G401.6 (cell line): ENCODE data around the gene KDM4D.
"Not testable (repeated sequence)": the region's sequence is repeated elsewhere in the genome, so short reads cannot be mapped to it uniquely, and the experiment has no call there.

ENCODE experiments used
- FAIRE-seq: peaks from 2 replicates; lab custom pipeline; 2012; peaks lifted over from hg19 to GRCh38; lab: Jason Lieb, UNC

Gene KDM4D

GRCh38 chr11:94973099-94973968, at the start of gene KDM4D, which contains the start of gene CWC15:
TSS of gene KDM4D (plus strand) at chr11:94973709. CDS start at chr11:94997373, 23,664 bp downstream.
TSS of gene CWC15 (minus strand) at chr11:94973556. CDS start at chr11:94972185, 1,371 bp downstream.
- peak; percentile 98 for FAIRE-seq

- FAIRE-seq = no peak
These were observed 49.3 kb upstream of the KDM4D start for GRCh38 chr11:94924171-94924572.

GRCh38 chr11:94924612-94925011, 48.9 kb upstream of the KDM4D start:
- FAIRE-seq = no peak

GRCh38 chr11:94925422-94926270, 47.9 kb upstream of the KDM4D start:
- no peak for FAIRE-seq

GRCh38 chr11:94926271-94926625, 47.3 kb upstream of the KDM4D start:
- FAIRE-seq = no peak

GRCh38 chr11:94926698-94927237, 46.7 kb upstream of the KDM4D start:
- no peak for FAIRE-seq

GRCh38 chr11:94928117-94928990, 45.2 kb upstream of the KDM4D start:
- FAIRE-seq = no peak

- FAIRE-seq = not testable (repeated sequence)
These were observed 41.4 kb upstream of the KDM4D start for GRCh38 chr11:94932072-94932471.

- FAIRE-seq = no peak
These were observed 41.0 kb upstream of the KDM4D start for GRCh38 chr11:94932503-94932902.

- FAIRE-seq = no peak
These were observed 40.0 kb upstream of the KDM4D start for GRCh38 chr11:94933223-94934130.

- FAIRE-seq = no peak
These were observed 39.1 kb upstream of the KDM4D start for GRCh38 chr11:94934362-94934761.

GRCh38 chr11:94934846-94935245, 38.7 kb upstream of the KDM4D start:
- FAIRE-seq = no peak

- no peak for FAIRE-seq
These were observed 35.1 kb upstream of the KDM4D start for GRCh38 chr11:94938095-94939055.

- no peak for FAIRE-seq
These were observed 34.2 kb upstream of the KDM4D start for GRCh38 chr11:94939346-94939745.

GRCh38 chr11:94941131-94941530, 32.4 kb upstream of the KDM4D start:
- FAIRE-seq = no peak

GRCh38 chr11:94946812-94947211, 26.7 kb upstream of the KDM4D start:
- FAIRE-seq = no peak

GRCh38 chr11:94948070-94948617, 25.4 kb upstream of the KDM4D start:
- no peak for FAIRE-seq

- no peak for FAIRE-seq
These were observed 18.8 kb upstream of the KDM4D start for GRCh38 chr11:94954753-94955152.

- FAIRE-seq = no peak
These were observed 16.5 kb upstream of the KDM4D start for GRCh38 chr11:94956963-94957362.
